ENCODE measurements around the gene RAB7B.

Gene RAB7B

DNA sequence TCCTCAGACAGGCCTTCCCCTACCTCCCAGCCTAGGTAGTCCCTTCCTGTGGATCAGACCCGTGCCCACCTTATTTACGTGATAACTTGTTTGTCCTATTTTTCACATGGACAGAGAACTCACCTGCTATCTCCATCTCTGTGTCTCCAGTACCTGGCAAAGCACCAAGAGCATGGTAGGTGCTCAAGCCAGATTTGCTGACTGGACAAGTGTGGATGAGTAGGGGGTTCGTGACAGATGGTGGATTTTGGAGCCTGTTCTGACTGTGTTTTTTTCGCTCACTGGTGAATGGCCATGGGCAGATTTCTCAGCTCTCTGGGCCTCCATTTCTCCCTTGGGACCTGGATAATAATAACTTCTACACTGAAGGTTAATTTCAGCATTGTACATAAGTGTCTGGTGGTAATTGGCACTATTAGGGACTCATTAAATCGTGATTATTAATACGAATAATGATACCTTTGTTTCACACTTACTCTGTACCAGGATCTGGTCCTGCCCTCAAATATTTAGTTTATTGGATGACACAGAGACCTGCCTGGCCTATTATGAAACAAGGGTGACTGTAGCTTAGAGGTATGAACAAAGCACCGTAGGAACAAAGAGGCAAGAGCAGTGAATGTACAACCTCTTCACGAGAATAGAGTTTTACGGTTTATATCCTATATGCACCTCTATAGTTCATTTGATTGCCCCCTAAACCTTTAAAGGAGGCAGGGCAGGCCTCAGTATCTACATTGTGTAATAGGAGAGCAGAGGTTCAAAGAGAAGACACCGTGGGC, 35.5 kb downstream of the RAB7B start:
- Histone ChIP-seq H3K36me3 (ENCODE audit: insufficient read depth, low read length) (no peaks in the 10 kb centered on the region), H3K9me3 (ENCODE audit: control insufficient read depth, insufficient read depth, low read length) (no peaks in the 10 kb centered on the region), H3K9ac (ENCODE audit: low read depth, low read length) (no peak overlapping the region), H3K4me1 (ENCODE audit: insufficient read depth, low read length) (no peaks in the 10 kb centered on the region)

DNA sequence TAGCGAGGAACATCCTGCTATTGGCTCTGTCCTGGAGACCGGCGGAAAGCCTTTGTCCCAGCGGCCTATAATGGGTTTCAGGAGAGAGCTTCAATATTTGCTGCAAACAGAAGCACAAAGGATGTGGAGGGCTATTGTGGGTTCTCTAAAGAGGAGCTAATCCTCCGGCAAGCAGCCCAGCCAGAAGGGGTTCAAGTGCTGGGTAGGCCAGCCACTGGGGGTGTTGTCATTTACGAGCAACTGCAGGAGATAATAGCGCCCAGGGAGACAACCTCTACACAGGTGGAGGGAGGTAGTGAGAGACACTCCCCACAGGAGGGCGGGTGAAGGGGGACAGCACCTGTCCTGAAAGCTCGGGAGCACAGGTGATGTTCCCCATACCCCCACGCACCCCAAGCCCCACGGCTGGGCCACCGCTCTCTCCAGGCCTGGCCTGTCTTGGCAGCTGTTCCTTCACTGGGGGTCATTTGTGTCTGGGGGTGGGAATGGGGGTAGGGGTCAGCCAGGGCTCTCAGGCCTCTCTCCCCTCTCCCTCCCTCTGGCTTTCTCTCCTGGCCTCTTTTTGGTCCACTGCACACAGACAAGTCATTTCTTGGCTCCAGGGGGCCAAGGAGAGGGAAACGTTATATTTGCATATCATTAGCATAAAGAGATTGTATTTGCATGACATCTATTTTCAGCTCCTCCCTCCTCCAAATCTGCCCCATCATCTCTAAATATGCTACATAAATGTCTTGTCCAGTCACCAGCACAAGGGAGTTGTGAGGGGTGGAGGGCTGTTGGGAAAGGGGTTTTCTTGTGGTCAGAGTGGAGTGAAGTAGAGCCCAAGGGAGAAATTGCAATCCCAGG, 37.9 kb downstream of the RAB7B start:
- H3K9ac ChIP-seq (ENCODE audit: low read depth, low read length) = no peak overlapping the region
- no peaks in the 10 kb centered on the region; the same call in 1 of the 2 replicates for H3K4me1 ChIP-seq (ENCODE audit: insufficient read depth, low read length)
- H3K36me3 ChIP-seq (ENCODE audit: insufficient read depth, low read length) = no peaks in the 10 kb centered on the region
- H3K9me3 ChIP-seq (ENCODE audit: control insufficient read depth, insufficient read depth, low read length) = no peaks in the 10 kb centered on the region

DNA sequence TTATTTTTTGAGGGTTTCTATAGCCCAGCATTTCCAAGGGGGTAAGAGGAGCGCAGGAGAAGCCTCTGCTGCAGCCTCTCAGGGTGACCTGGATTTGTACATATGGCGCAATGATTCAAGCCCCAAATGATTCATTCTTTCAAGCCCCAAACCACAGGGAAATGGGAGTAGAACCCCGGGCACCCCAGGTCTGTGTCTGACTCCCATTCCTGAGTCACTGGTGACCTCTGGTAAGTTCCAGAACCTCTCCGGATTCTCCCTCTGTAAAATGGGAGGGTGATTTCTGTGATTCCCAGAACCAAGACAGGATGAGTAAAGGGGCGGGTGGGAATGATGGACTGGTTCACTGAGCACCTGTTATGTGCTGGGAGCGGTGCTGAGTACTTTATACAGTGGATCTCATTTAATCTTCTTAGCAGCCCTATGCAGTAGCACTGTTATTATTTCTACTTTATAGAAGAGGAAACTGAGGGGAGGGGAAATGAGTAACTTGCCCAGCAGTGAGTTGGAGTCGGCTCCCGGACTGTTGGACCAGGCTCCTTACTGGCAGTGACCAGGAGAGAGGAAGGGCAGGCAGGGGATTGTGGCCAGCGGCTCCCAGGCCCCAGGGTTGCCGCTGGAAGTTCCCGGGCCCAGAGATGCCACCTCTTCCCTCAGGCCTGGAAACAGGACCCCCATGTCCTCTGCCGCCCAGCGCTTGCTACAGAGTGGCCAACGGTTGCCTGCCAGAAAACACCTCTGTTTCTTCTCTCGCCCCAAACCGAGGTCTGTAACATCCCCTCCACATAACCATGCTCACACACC, 39.6 kb downstream of the RAB7B start:
- no peaks in the 10 kb centered on the region for H3K9me3 ChIP-seq (ENCODE audit: control insufficient read depth, insufficient read depth, low read length)
- H3K36me3 ChIP-seq (ENCODE audit: insufficient read depth, low read length) = no peaks in the 10 kb centered on the region
- H3K9ac ChIP-seq (ENCODE audit: low read depth, low read length) = no peak overlapping the region
- no peaks in the 10 kb centered on the region; the same call in 1 of the 2 replicates for H3K4me1 ChIP-seq (ENCODE audit: insufficient read depth, low read length)

DNA sequence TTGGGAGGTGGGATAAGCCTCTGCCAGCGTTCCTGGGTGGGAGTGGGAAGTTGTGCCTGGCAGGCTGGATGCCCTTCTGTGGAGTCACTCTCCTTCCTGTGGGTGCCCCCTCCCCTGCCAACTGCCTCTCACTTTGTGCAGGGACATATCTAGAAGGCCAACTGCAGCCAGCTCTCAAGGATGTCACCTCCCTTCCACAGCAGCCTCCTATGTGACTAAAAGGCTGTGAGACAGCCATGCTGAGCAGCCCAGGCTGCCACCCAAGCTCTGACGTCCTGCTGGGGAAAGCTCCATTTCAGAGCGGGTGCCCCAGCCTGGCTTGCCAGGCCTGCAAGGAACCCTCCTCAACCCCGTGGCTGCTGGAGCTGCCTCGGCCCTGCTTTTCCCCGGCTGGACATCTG, 40.4 kb downstream of the RAB7B start:
- Histone ChIP-seq H3K4me1 (ENCODE audit: insufficient read depth, low read length) (no peaks in the 10 kb centered on the region; the same call in 1 of the 2 replicates), H3K36me3 (ENCODE audit: insufficient read depth, low read length) (no peaks in the 10 kb centered on the region), H3K9me3 (ENCODE audit: control insufficient read depth, insufficient read depth, low read length) (no peaks in the 10 kb centered on the region), H3K9ac (ENCODE audit: low read depth, low read length) (no peak overlapping the region)

DNA sequence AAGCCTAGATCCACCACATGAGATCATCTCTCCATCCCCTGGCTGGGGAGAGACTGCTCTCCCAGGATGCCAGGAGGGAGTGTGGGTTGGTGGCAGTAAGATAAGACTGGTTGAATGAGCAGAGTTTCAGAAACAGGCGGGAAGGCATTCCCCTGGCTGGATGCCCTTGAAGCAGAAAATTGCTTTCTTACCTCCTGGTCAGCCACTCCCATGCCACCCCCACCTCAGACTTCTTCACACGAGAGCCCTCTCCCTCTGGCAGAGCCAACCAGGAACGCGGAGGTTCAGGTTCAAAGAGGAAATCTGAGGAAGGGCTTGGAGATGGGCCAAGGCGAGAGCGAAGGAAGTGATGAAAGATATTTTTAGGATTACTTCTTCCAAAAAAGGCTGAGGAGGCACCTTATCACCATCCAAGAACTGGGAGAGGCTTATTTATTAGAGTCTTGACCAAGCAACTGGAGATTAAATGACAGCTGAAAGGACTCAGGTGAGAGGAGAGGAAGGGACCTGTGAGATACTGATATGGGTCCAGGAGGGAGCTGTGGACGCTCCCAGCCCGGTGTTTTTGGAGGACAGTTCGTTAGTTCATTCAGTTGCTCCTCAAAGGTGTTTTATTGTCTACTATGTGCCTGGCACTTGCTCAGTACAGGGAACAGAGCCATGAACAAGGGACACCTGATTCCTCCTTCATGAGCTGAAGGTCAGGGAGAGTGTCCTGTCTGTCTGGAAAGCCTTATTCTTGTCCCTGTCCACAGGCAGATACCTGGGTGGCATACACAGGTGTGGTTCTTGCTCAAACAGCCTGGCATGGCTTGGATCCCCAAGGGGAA, 41.0 kb downstream of the RAB7B start:
- H3K4me1 ChIP-seq (ENCODE audit: insufficient read depth, low read length) = no peaks in the 10 kb centered on the region; the same call in 1 of the 2 replicates
- H3K9ac ChIP-seq (ENCODE audit: low read depth, low read length) = no peak overlapping the region
- H3K36me3 ChIP-seq (ENCODE audit: insufficient read depth, low read length) = no peaks in the 10 kb centered on the region
- H3K9me3 ChIP-seq (ENCODE audit: control insufficient read depth, insufficient read depth, low read length) = no peaks in the 10 kb centered on the region

DNA sequence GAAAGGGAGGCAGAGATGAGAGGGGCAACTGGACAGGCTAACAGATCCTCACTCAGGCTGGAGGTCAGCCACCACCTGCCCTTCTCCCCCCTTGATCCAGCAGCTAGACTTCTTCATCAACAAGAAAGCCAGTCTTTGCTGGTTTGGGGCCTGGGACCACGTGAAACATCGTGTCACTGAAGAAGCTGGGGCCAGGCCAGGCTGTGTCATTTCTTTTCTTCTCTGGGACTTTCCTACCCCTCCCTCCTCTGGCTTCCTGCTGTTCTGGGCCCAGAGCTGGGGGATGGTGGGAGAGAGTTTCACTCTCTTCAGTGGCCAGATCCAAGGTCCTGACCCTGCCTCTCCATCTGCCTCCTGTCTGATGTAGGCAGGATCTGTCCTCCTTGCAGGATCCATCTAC, 41.8 kb downstream of the RAB7B start:
- Histone ChIP-seq H3K36me3 (ENCODE audit: insufficient read depth, low read length) (no peaks in the 10 kb centered on the region), H3K9me3 (ENCODE audit: control insufficient read depth, insufficient read depth, low read length) (no peaks in the 10 kb centered on the region), H3K9ac (ENCODE audit: low read depth, low read length) (no peak overlapping the region), H3K4me1 (ENCODE audit: insufficient read depth, low read length) (no peaks in the 10 kb centered on the region; the same call in 1 of the 2 replicates)

DNA sequence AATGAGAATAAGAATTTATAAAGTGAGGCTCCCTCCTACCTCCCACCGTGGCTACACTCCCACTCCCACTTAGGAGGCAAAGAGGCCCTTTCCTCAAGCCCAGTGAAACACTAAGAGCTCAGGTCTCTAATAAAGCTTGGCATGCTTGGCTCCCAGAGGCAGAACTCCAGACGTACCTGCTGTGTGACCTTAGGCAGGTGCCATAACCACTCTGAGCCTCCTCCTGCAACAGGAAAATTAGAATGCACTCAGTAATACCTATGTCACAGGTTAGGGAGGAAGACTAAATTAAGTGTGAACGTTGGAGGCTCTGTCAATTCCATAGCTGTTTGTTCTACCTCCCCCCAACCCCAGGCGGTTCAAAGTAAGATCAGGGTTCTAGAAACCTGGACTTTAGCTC, 43.4 kb downstream of the RAB7B start:
- Histone ChIP-seq H3K36me3 (ENCODE audit: insufficient read depth, low read length) (no peaks in the 10 kb centered on the region), H3K9ac (ENCODE audit: low read depth, low read length) (no peak overlapping the region)

DNA sequence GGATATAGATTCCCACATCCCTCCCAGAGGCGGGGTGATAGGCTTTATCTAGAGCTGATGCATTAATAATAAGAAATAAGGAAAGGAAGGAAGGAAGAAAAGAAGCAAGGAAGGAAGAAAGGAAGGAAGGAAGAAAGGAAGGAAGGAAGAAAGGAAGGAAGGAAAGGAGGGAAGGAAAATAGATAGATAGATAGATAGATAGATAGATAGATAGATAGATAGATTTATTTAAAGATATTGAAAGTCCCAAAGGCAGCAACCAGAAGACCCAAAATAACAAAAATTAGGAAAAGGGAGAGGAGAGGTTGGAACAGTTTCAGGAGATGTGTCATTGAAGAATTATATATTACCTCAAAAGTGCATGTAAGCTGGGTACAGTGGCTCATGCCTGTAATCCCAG, 47.7 kb downstream of the RAB7B start:
- Histone ChIP-seq H3K4me1 (ENCODE audit: insufficient read depth, low read length) (peaks cover 11% of the 10 kb centered on the region), H3K9me3 (ENCODE audit: control insufficient read depth, insufficient read depth, low read length) (no peaks in the 10 kb centered on the region)

More for the DNA sequence above, 43.4 kb downstream of the RAB7B start:
- Histone ChIP-seq H3K9me3 (ENCODE audit: control insufficient read depth, insufficient read depth, low read length) (no peaks in the 10 kb centered on the region), H3K4me1 (ENCODE audit: insufficient read depth, low read length) (peaks cover 2% of the 10 kb centered on the region)

DNA sequence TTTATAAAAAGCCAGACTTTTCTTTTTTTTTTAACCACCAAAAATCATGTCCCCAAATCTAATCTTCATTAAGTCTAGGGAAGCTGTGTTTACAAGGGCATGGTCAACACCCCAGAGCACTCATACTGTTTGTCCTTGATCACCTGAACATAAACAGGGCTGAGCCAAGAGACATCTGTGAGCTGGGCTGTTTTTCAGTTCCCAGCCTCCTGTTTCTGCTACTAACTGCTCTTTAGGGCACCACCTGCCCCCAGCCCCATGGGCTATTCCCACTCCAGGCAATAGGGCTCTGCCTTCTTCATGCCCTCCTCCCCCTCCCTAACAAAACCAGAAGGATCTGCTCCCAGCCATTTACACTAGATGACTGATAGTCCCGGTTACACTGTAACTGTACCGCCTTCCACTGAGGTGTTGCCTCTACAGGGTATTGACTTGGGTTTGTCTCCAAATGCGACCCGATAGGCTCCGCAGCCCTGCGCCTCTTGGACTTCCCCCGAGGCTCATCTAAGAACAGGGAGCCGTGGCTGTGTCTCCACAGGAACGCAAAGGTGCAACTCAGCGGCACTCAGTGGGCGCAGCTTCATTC, 48.3 kb downstream of the RAB7B start:
- Histone ChIP-seq H3K9ac (ENCODE audit: low read depth, low read length) (no peak overlapping the region), H3K4me1 (ENCODE audit: insufficient read depth, low read length) (peaks cover 11% of the 10 kb centered on the region), H3K9me3 (ENCODE audit: control insufficient read depth, insufficient read depth, low read length) (no peaks in the 10 kb centered on the region), H3K36me3 (ENCODE audit: insufficient read depth, low read length) (no peaks in the 10 kb centered on the region)

More for the DNA sequence above, 47.7 kb downstream of the RAB7B start:
- H3K9ac ChIP-seq (ENCODE audit: low read depth, low read length) = no peak overlapping the region
- no peaks in the 10 kb centered on the region for H3K36me3 ChIP-seq (ENCODE audit: insufficient read depth, low read length)

DNA sequence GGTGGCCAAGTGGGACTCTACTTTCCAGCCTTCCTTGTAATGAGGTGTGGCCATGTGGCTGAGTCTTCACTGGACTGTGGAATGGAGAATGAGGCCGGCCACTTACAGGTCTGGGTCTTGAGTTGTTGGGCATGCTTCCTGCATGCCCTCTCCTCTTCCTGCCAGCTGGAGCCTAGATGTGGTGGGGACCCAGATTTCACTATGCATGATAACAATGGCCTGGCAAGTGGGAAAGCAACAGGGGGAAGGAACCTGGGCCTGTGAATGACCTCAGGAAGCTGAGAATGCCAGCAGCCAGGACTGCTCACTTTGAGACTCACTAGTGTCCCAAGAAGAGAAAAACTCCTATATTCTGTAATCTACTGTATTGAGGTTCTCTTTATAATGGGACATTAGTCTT, 51.4 kb downstream of the RAB7B start:
- H3K9ac ChIP-seq (ENCODE audit: low read depth, low read length) = no peak overlapping the region
- H3K4me1 ChIP-seq (ENCODE audit: insufficient read depth, low read length) = peaks cover 11% of the 10 kb centered on the region
- no peaks in the 10 kb centered on the region for H3K9me3 ChIP-seq (ENCODE audit: control insufficient read depth, insufficient read depth, low read length)
- no peaks in the 10 kb centered on the region for H3K36me3 ChIP-seq (ENCODE audit: insufficient read depth, low read length)

DNA sequence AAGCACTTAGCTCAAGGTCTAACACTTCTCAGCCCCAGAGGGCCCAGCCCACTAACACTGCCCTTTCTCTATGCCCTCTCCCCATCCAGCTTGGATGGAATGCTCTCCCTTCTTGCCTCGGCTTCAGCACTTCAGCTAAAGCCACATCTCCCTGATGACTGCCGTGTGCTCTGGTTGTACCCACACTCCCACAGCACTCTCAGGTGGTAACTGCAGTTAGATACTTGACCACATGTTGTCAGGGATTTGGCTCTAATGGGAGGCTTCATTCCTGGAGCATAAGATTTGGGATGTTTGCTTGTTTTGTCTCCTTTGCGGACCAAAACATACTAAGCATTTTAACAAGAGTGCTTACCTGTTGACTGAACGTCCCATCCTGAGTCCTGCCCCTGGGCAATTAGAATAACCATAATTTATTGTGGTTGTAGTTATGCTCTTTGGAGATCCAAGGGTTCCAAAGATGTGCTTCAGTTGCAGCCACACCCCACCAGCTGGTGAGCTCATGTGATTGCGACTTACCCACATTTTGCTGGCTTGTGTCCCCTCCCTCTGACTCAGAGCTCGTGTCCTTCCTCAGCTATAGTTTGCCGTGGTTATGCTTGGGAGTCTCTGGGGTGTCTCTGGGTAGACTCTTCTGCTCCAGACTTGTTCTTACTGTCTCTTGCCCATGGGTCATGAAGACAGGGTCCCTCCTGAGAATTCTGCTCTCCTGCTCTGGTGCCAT, 52.2 kb downstream of the RAB7B start:
- Histone ChIP-seq H3K9me3 (ENCODE audit: control insufficient read depth, insufficient read depth, low read length) (no peaks in the 10 kb centered on the region), H3K36me3 (ENCODE audit: insufficient read depth, low read length) (no peaks in the 10 kb centered on the region), H3K4me1 (ENCODE audit: insufficient read depth, low read length) (peaks cover 11% of the 10 kb centered on the region), H3K9ac (ENCODE audit: low read depth, low read length) (no peak overlapping the region)

DNA sequence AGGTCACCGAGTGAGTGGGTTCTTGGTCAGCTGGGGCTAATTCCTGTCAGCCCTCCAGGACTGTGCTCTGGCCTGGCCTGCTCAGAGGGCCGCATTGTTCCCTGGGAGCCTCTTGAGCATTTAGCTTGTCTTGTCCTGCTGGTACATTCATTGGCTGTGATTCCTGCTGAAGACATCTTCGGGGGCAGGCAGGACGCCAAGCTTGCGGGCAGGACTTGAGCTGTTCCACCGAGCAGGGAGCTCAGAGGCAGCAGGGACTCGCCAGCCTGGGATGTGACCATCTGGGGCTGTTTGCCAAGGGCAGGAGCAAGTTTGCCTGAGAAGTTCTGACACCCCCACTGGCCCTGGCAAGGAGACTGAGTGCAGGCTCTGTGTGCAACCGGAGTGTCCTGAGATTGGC, 52.9 kb downstream of the RAB7B start:
- Histone ChIP-seq H3K9ac (ENCODE audit: low read depth, low read length) (no peak overlapping the region), H3K9me3 (ENCODE audit: control insufficient read depth, insufficient read depth, low read length) (no peaks in the 10 kb centered on the region), H3K4me1 (ENCODE audit: insufficient read depth, low read length) (peaks cover 11% of the 10 kb centered on the region), H3K36me3 (ENCODE audit: insufficient read depth, low read length) (no peaks in the 10 kb centered on the region)

DNA sequence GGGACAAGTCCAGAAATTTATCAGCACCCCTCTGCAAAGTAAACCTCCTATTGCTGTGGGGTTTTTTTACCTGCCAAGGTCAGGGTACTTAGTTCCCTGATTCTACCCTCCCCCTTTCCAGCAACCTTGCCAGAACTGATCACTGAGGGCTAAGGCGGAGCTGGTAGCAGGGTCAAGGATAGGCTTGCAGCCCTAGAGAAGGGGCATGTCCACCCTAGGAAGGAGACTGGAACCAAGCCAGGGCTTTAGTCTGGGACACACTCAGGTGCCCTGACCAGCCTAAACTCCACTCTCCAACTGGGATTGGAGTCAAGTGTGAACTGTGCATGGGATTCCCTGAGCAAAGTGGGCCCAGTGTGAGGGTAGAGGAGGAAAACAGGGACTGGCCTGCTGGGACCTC, 53.4 kb downstream of the RAB7B start:
- H3K9ac ChIP-seq (ENCODE audit: low read depth, low read length) = no peak overlapping the region
- H3K36me3 ChIP-seq (ENCODE audit: insufficient read depth, low read length) = no peaks in the 10 kb centered on the region
- H3K4me1 ChIP-seq (ENCODE audit: insufficient read depth, low read length) = peaks cover 9% of the 10 kb centered on the region
- no peaks in the 10 kb centered on the region for H3K9me3 ChIP-seq (ENCODE audit: control insufficient read depth, insufficient read depth, low read length)
